GM18870 (cell line): ENCODE data around the gene PAQR8.

Experiments used
- ATAC-seq: cut with Tn5 transposase; IDR thresholded peaks from one replicate; pipeline ENCODE4 v1.9.1; 2021; ENCODE audit warnings: moderate library complexity; ENCODE audit not compliant: unreplicated experiment

PAQR8 gene

GRCh38 chr6:52361945-52362442 is at the start of gene PAQR8:
TSS of gene PAQR8 (plus strand) at chr6:52362151. CDS start at chr6:52403214, 41,063 bp downstream.
- ATAC-seq, result peak; percentile 48

GRCh38 chr6:52312461-52312860 is 49.5 kb upstream of the PAQR8 start:
- no peak for ATAC-seq

GRCh38 chr6:52314752-52315151 is 47.2 kb upstream of the PAQR8 start:
- no peak for ATAC-seq

GRCh38 chr6:52317211-52317610 is 44.7 kb upstream of the PAQR8 start:
- no peak for ATAC-seq

GRCh38 chr6:52317841-52318581 is 43.9 kb upstream of the PAQR8 start:
- ATAC-seq, result peak; percentile 99

GRCh38 chr6:52324189-52324588 is 37.8 kb upstream of the PAQR8 start:
- ATAC-seq, result no peak

GRCh38 chr6:52325695-52326471 is 36.1 kb upstream of the PAQR8 start:
- no peak for ATAC-seq

GRCh38 chr6:52326540-52327364 is 35.2 kb upstream of the PAQR8 start:
- ATAC-seq, result no peak

GRCh38 chr6:52328303-52328662 is 33.7 kb upstream of the PAQR8 start:
- ATAC-seq, result no peak

GRCh38 chr6:52328729-52329128 is 33.2 kb upstream of the PAQR8 start:
- no peak for ATAC-seq

GRCh38 chr6:52330470-52330869 is 31.5 kb upstream of the PAQR8 start:
- no peak for ATAC-seq

GRCh38 chr6:52331793-52332457 is 30.0 kb upstream of the PAQR8 start:
- ATAC-seq, result no peak

GRCh38 chr6:52333840-52334200 is 28.1 kb upstream of the PAQR8 start:
- no peak for ATAC-seq

GRCh38 chr6:52335576-52335975 is 26.4 kb upstream of the PAQR8 start:
- ATAC-seq, result no peak

- no peak for ATAC-seq
These were observed 24.9 kb upstream of the PAQR8 start for GRCh38 chr6:52336919-52337561.

- ATAC-seq, result peak; percentile 59
These were observed 24.2 kb upstream of the PAQR8 start for GRCh38 chr6:52337633-52338290.

GRCh38 chr6:52340603-52340880 is 21.4 kb upstream of the PAQR8 start:
- ATAC-seq, result no peak

GRCh38 chr6:52341561-52342260 is 20.2 kb upstream of the PAQR8 start:
- ATAC-seq, result no peak

- no peak for ATAC-seq
These were observed 16.6 kb upstream of the PAQR8 start for GRCh38 chr6:52345311-52345710.
